ENCODE data around the gene DNAJC5. TPM values are rescaled to one million over a fixed set of nuclear protein-coding genes. Genes with fewer than 3 reads are reported as not detected.

DNAJC5 gene
- total and polyA plus RNA-seq, 2 experiments from 2014 or later: 7.1 to 33.5 TPM

DNA sequence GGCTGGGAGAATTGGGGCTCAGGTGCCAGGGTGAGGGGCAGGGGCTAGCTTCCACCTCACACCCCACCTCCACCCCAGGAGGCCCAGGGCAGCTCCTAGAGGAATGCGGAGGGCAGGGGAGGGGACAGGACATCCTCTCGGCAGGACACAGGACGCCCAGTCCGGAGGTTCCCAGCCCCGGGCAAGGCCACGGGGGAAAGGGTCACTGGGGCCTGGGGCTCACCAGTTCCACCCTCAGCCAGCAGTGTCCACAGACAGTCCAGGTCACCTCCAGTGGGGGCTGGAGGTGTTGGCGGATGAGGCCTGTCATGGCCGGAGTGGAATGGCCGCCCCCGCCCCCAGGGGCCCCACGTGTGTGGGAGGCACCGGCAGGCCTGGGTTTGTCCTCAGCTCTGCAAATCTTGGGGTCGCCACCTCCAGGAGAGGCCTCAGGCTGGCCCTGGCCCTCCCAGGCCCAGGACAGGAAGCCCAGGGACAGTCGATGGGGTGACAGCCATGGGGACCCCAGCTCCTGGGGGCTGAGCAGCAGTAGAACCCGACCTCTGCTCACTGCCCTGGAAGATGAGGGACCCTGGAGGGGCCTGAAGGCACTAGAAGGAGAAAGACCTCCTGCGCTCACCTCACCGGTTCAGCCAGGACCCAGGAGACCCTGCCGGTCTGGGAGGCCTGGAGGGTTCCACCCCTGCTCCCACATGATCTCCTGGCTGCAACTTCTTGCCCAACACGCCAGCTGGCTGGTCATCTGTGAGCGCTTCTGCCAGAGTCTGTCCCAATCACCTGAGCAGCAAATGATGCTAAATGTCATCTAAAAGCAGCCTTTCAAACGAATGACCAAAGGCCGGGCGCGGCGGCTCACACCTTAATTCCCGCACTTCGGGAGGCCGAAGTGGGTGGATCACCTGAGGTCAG, 46.7 kb upstream of the DNAJC5 start:
- DNase-seq (ENCODE audit: low spot score) (no peak), ATAC-seq (peak; percentile 2)
- H3K4me3 ChIP-seq: peak overlapping the region; percentile 55; the same call in 1 of the 2 replicates
- no peak overlapping the region; the same call in 1 of the 2 replicates for H3K27ac Mint-ChIP-seq
- peak overlapping the region; percentile 92 for H3K27ac ChIP-seq (ENCODE audit: low read depth)
- H3K36me3 ChIP-seq (ENCODE audit: insufficient read depth): no peaks in the 10 kb centered on the region
- H3F3A ChIP-seq (replicated peaks; ENCODE audit: low read depth): peaks cover 14% of the 10 kb centered on the region
- no peaks in the 10 kb centered on the region for H3K9me3 Mint-ChIP-seq
- H3K27me3 ChIP-seq (ENCODE audit: insufficient read depth): no peaks in the 10 kb centered on the region
- no peak overlapping the region for H3K4me3 Mint-ChIP-seq
- H3K4me2 ChIP-seq: peak overlapping the region; percentile 88
- no peak overlapping the region for H2AFZ ChIP-seq
- H3K79me2 ChIP-seq (replicated peaks; ENCODE audit: insufficient read depth): no peaks in the 10 kb centered on the region
- peaks cover 35% of the 10 kb centered on the region for H3K4me1 ChIP-seq (ENCODE audit: insufficient read depth)
- H3K27me3 Mint-ChIP-seq (ENCODE audit: insufficient read depth, low read depth, poor library complexity): peaks cover 21% of the 10 kb centered on the region
- TF ChIP-seq STAT1 (IDR thresholded peaks at IDR 0.05; ENCODE audit: unreplicated experiment): no peak
- no peak for TF ChIP-seq ZNF331 (CRISPR knock-in tag; IDR thresholded peaks at IDR 0.05; ENCODE audit: low read depth)
- TF ChIP-seq POLR2AphosphoS5 (IDR thresholded peaks at IDR 0.05; ENCODE audit: low read depth): no peak
- TF ChIP-seq, protein P1, sequence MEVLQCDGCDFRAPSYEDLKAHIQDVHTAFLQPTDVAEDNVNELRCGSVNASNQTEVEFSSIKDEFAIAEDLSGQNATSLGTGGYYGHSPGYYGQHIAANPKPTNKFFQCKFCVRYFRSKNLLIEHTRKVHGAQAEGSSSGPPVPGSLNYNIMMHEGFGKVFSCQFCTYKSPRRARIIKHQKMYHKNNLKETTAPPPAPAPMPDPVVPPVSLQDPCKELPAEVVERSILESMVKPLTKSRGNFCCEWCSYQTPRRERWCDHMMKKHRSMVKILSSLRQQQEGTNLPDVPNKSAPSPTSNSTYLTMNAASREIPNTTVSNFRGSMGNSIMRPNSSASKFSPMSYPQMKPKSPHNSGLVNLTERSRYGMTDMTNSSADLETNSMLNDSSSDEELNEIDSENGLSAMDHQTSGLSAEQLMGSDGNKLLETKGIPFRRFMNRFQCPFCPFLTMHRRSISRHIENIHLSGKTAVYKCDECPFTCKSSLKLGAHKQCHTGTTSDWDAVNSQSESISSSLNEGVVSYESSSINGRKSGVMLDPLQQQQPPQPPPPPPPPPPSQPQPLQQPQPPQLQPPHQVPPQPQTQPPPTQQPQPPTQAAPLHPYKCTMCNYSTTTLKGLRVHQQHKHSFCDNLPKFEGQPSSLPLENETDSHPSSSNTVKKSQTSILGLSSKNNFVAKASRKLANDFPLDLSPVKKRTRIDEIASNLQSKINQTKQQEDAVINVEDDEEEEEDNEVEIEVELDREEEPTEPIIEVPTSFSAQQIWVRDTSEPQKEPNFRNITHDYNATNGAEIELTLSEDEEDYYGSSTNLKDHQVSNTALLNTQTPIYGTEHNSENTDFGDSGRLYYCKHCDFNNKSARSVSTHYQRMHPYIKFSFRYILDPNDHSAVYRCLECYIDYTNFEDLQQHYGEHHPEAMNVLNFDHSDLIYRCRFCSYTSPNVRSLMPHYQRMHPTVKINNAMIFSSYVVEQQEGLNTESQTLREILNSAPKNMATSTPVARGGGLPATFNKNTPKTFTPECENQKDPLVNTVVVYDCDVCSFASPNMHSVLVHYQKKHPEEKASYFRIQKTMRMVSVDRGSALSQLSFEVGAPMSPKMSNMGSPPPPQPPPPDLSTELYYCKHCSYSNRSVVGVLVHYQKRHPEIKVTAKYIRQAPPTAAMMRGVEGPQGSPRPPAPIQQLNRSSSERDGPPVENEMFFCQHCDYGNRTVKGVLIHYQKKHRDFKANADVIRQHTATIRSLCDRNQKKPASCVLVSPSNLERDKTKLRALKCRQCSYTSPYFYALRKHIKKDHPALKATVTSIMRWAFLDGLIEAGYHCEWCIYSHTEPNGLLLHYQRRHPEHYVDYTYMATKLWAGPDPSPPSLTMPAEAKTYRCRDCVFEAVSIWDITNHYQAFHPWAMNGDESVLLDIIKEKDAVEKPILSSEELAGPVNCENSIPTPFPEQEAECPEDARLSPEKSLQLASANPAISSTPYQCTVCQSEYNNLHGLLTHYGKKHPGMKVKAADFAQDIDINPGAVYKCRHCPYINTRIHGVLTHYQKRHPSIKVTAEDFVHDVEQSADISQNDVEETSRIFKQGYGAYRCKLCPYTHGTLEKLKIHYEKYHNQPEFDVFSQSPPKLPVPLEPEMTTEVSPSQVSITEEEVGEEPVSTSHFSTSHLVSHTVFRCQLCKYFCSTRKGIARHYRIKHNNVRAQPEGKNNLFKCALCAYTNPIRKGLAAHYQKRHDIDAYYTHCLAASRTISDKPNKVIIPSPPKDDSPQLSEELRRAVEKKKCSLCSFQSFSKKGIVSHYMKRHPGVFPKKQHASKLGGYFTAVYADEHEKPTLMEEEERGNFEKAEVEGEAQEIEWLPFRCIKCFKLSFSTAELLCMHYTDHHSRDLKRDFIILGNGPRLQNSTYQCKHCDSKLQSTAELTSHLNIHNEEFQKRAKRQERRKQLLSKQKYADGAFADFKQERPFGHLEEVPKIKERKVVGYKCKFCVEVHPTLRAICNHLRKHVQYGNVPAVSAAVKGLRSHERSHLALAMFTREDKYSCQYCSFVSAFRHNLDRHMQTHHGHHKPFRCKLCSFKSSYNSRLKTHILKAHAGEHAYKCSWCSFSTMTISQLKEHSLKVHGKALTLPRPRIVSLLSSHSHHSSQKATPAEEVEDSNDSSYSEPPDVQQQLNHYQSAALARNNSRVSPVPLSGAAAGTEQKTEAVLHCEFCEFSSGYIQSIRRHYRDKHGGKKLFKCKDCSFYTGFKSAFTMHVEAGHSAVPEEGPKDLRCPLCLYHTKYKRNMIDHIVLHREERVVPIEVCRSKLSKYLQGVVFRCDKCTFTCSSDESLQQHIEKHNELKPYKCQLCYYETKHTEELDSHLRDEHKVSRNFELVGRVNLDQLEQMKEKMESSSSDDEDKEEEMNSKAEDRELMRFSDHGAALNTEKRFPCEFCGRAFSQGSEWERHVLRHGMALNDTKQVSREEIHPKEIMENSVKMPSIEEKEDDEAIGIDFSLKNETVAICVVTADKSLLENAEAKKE (CRISPR knock-in tag; IDR thresholded peaks at IDR 0.05): no peak; the same call in 1 of the 2 replicates
- TF ChIP-seq, protein P2, sequence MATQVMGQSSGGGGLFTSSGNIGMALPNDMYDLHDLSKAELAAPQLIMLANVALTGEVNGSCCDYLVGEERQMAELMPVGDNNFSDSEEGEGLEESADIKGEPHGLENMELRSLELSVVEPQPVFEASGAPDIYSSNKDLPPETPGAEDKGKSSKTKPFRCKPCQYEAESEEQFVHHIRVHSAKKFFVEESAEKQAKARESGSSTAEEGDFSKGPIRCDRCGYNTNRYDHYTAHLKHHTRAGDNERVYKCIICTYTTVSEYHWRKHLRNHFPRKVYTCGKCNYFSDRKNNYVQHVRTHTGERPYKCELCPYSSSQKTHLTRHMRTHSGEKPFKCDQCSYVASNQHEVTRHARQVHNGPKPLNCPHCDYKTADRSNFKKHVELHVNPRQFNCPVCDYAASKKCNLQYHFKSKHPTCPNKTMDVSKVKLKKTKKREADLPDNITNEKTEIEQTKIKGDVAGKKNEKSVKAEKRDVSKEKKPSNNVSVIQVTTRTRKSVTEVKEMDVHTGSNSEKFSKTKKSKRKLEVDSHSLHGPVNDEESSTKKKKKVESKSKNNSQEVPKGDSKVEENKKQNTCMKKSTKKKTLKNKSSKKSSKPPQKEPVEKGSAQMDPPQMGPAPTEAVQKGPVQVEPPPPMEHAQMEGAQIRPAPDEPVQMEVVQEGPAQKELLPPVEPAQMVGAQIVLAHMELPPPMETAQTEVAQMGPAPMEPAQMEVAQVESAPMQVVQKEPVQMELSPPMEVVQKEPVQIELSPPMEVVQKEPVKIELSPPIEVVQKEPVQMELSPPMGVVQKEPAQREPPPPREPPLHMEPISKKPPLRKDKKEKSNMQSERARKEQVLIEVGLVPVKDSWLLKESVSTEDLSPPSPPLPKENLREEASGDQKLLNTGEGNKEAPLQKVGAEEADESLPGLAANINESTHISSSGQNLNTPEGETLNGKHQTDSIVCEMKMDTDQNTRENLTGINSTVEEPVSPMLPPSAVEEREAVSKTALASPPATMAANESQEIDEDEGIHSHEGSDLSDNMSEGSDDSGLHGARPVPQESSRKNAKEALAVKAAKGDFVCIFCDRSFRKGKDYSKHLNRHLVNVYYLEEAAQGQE (IDR thresholded peaks at IDR 0.05; ENCODE audit: unreplicated experiment): no peak
- TF ChIP-seq CREB1 (CRISPR knock-in tag; IDR thresholded peaks at IDR 0.05; ENCODE audit: low read depth): no peak
- TF ChIP-seq EZH2 (IDR thresholded peaks at IDR 0.05; ENCODE audit: low read depth, unreplicated experiment): no peak
- TF ChIP-seq NANOG (IDR thresholded peaks at IDR 0.05; ENCODE audit: borderline replicate concordance): no peak
- TF ChIP-seq EZH2phosphoT487 (IDR thresholded peaks at IDR 0.05; ENCODE audit: unreplicated experiment): no peak
- no peak for TF ChIP-seq ZNF114 (CRISPR knock-in tag; IDR thresholded peaks at IDR 0.05)
- TF ChIP-seq, protein P3, sequence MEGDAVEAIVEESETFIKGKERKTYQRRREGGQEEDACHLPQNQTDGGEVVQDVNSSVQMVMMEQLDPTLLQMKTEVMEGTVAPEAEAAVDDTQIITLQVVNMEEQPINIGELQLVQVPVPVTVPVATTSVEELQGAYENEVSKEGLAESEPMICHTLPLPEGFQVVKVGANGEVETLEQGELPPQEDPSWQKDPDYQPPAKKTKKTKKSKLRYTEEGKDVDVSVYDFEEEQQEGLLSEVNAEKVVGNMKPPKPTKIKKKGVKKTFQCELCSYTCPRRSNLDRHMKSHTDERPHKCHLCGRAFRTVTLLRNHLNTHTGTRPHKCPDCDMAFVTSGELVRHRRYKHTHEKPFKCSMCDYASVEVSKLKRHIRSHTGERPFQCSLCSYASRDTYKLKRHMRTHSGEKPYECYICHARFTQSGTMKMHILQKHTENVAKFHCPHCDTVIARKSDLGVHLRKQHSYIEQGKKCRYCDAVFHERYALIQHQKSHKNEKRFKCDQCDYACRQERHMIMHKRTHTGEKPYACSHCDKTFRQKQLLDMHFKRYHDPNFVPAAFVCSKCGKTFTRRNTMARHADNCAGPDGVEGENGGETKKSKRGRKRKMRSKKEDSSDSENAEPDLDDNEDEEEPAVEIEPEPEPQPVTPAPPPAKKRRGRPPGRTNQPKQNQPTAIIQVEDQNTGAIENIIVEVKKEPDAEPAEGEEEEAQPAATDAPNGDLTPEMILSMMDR (conservative IDR thresholded peaks at IDR 0.05; ENCODE audit: low read depth in 2 of 2): no peak
- TF ChIP-seq JUNB (IDR thresholded peaks at IDR 0.05; ENCODE audit: unreplicated experiment): no peak
- TF ChIP-seq, protein P4, sequence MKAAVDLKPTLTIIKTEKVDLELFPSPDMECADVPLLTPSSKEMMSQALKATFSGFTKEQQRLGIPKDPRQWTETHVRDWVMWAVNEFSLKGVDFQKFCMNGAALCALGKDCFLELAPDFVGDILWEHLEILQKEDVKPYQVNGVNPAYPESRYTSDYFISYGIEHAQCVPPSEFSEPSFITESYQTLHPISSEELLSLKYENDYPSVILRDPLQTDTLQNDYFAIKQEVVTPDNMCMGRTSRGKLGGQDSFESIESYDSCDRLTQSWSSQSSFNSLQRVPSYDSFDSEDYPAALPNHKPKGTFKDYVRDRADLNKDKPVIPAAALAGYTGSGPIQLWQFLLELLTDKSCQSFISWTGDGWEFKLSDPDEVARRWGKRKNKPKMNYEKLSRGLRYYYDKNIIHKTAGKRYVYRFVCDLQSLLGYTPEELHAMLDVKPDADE (IDR thresholded peaks at IDR 0.05): no peak
- H3K36me3 Mint-ChIP-seq (ENCODE audit: low read depth): no peaks in the 10 kb centered on the region; the same call in 2 of the 3 replicates
- H4K20me1 ChIP-seq (replicated peaks; ENCODE audit: insufficient read depth): no peaks in the 10 kb centered on the region
- H3K4me1 Mint-ChIP-seq: peaks cover 26% of the 10 kb centered on the region
- H3K9me2 ChIP-seq (ENCODE audit: insufficient read depth): no peaks in the 10 kb centered on the region
